ENCODE data around the gene ZCCHC18.
"Not testable (repeated sequence)": the region's sequence is repeated elsewhere in the genome, so short reads cannot be mapped to it uniquely, and the experiment has no call there.

The ZCCHC18 gene

DNA sequence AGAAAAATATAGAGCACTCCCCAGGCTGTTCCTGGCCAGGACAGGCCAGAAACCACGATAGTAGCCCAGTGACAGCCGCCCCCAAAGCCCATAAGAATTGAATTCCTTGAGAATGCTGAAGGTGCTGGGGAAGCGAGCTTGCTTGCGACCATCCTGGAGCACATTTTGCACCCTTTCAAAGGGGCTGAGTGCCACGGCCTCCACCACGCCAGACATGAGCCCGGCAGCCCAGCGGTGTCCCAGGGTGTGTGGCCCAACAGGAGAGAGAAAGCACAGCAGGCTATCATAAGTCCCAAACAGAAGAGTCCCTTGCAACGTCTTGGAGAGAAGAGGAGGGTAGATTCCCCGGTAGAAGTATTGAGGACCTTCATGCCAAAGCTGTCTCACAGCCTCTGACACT lies 7.6 kb upstream of the ZCCHC18 start:
- H3K4me1 ChIP-seq (ENCODE audit: control insufficient read depth, insufficient read depth, low read length), result no peaks in the 10 kb centered on the region
- H3K36me3 ChIP-seq (ENCODE audit: control insufficient read depth in 2 of 2, insufficient read depth in 2 of 2, low read length in 2 of 2), result no peaks in the 10 kb centered on the region
- peaks cover 0 to 10% of the 10 kb centered on the region in 2 donors for H3K27me3 ChIP-seq (ENCODE audit: control insufficient read depth in 1 of 2, insufficient read depth in 2 of 2, low read length in 2 of 2)
- H3K27ac ChIP-seq (ENCODE audit: low read length), result no peak overlapping the region
- H3K4me3 ChIP-seq (ENCODE audit: low read length in 2 of 2), result no peak overlapping the region
- H3K9me3 ChIP-seq (ENCODE audit: control insufficient read depth in 2 of 2, low read length in 2 of 2), result no peaks in the 10 kb centered on the region
- H3K9ac ChIP-seq (ENCODE audit: low read length in 2 of 2), result no peak overlapping the region

DNA sequence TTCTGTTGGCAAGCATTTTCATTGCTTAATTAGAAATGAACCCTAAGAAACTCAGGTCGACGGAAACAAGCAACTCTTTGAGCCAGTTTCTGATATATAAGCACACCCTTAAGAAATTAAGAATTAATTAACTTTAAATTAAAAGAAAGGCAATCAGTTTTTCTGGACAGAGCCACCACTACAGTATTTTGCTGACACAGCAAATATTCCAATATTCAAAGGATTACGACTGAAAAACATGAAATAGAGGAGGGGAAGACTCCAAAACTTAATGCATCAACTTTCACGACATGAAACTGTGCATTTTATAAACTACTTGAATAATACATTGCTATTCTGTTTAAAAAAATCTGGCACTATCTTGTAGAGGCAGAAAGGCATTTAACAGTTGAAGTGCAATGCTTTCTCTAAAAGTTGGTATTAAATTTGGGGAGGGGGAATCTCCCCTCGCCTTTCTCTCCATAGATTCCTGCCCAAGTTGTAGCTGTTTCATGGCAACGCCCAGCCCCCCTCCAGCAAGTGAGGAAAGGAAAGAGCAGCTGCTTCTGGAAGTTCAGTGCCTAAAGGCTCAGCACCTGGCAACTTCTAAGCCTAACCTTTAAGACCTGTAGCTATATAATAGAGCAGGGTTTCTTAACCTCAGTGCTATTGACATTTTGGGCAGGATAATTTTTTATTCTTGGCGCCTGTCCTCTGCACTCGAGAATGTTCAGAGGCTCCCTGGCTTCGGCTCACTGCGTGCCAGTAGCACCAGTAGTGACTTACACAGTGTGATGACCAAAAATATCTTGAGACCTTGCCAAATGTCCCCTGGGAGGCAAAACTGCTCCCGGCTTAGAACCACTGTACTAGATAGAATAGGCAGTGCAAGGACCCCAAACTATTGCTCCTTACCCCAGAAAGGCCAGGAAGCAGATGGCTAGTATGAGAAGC lies 6.7 kb upstream of the ZCCHC18 start:
- Histone ChIP-seq H3K27me3 (ENCODE audit: control insufficient read depth in 1 of 2, insufficient read depth in 2 of 2, low read length in 2 of 2) (peaks cover 0 to 12% of the 10 kb centered on the region in 2 donors), H3K27ac (ENCODE audit: low read length) (no peak overlapping the region), H3K4me1 (ENCODE audit: control insufficient read depth, insufficient read depth, low read length) (no peaks in the 10 kb centered on the region), H3K4me3 (ENCODE audit: low read length in 2 of 2) (no peak overlapping the region), H3K36me3 (ENCODE audit: control insufficient read depth in 2 of 2, insufficient read depth in 2 of 2, low read length in 2 of 2) (no peaks in the 10 kb centered on the region), H3K9me3 (ENCODE audit: control insufficient read depth in 2 of 2, low read length in 2 of 2) (no peaks in the 10 kb centered on the region), H3K9ac (ENCODE audit: low read length in 2 of 2) (no peak overlapping the region)

DNA sequence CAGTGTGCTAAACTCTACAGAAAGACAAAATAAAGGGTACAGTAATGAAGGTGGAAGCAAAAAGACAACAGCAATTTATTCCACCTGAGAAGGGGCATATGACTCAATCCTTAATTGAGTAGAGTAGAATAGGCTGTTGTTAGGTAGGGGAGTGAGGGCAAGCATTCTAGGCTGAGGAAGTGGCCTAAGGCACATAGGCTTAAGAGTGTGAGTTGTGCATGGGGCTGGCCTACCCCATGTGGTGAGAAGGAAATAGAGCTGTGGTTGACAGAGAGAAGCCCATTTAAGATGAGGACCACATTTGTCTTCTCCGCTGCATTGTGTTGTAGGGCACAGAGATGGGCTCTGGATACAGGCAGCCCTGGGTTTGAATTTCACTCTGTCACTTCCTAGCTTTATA lies 3.4 kb upstream of the ZCCHC18 start:
- Histone ChIP-seq H3K9ac (ENCODE audit: low read length in 2 of 2) (no peak overlapping the region), H3K27me3 (ENCODE audit: control insufficient read depth in 1 of 2, insufficient read depth in 2 of 2, low read length in 2 of 2) (peaks cover 0 to 11% of the 10 kb centered on the region in 2 donors), H3K4me1 (ENCODE audit: control insufficient read depth, insufficient read depth, low read length) (peaks cover 2% of the 10 kb centered on the region), H3K4me3 (ENCODE audit: low read length in 2 of 2) (no peak overlapping the region), H3K27ac (ENCODE audit: low read length) (no peak overlapping the region), H3K9me3 (ENCODE audit: control insufficient read depth in 2 of 2, low read length in 2 of 2) (no peaks in the 10 kb centered on the region), H3K36me3 (ENCODE audit: control insufficient read depth in 2 of 2, insufficient read depth in 2 of 2, low read length in 2 of 2) (no peaks in the 10 kb centered on the region)

DNA sequence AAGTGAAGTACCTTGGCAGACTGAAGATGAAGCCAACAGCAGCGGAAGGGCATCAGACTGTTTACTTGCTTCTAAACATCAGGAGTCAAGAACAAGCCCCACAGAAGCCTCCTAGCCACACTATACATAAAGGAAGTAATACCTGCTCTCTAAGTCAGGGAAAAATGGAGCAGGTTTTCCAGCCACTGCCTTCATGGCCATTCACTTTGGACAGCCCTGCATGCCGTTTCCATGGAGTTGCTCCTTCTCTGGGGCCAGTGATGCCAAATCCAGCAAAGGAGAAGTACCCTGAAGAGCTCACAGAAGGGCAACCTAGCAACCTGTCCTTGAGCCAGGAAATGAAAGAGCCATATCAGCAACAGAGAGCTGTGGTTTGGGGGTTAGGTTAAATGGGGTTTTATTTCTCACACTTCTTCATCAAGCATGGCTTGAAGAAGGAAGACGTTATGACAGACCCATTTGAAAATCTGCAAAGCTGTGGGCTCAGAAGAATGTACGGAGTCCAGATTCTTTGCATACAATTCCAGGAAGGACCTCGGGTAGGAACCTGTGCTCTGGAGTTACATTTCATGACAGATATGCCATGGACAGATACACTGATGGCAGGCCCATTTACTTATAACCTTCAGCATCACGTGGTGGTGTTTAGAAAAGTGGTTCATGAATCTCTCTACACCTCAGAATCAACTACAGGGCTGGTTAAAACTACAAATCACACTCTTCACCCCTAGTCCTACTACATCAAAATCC lies 1.7 kb upstream of the ZCCHC18 start:
- not testable (repeated sequence) for H3K27ac ChIP-seq (ENCODE audit: low read length); H3K9me3 ChIP-seq (ENCODE audit: control insufficient read depth in 2 of 2, low read length in 2 of 2); H3K4me3 ChIP-seq (ENCODE audit: low read length in 2 of 2); H3K4me1 ChIP-seq (ENCODE audit: control insufficient read depth, insufficient read depth, low read length); H3K9ac ChIP-seq (ENCODE audit: low read length in 2 of 2); H3K36me3 ChIP-seq (ENCODE audit: control insufficient read depth in 2 of 2, insufficient read depth in 2 of 2, low read length in 2 of 2)
- peaks cover 0 to 16% of the 10 kb centered on the region in 2 donors for H3K27me3 ChIP-seq (ENCODE audit: control insufficient read depth in 1 of 2, insufficient read depth in 2 of 2, low read length in 2 of 2)

DNA sequence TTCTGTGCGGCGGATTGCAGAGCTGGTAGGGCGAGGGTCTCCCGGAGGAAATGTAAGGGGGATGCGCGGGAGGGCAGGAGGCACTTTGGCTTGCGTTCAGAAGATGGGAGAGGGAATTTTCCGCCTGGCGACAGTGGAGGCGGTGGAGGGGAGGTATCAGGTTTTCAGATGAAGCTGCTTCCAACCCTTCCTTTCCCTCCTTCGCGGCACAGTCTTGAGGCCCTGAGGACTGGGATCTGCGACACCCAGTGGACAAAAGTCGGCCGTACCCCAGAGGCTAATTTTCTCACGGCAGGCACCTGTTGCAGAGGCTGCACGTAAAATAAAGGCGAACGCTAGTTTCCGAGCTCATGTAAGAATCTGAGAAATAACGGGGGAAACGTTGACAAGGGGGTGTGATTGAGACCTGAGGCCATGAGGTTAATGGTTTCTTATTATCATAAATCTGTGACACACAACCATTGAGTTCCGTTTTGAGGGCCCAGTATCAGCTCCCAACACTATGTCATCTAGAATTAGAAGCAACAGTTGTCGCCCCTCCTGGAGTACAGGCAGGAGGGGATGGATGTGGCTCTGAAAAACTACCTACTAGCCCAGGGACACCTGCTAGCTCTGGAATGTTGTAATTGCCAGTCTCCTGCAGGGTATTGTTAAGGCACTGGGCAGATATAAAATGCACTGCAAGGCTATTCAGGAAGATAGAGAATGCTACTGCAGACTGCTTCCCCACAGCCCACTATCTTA lies 1.1 kb downstream of the ZCCHC18 start:
- H3K9me3 ChIP-seq (ENCODE audit: control insufficient read depth in 2 of 2, low read length in 2 of 2), result no peaks in the 10 kb centered on the region
- peak overlapping the region in 1 of 2 donors; percentile 48 for H3K9ac ChIP-seq (ENCODE audit: low read length in 2 of 2)
- H3K27ac ChIP-seq (ENCODE audit: low read length), result peak overlapping the region; percentile 67
- H3K27me3 ChIP-seq (ENCODE audit: control insufficient read depth in 1 of 2, insufficient read depth in 2 of 2, low read length in 2 of 2), result peaks cover 0 to 13% of the 10 kb centered on the region in 2 donors
- peak overlapping the region; percentile 63 to 78 for H3K4me3 ChIP-seq (ENCODE audit: low read length in 2 of 2)
- H3K36me3 ChIP-seq (ENCODE audit: control insufficient read depth in 2 of 2, insufficient read depth in 2 of 2, low read length in 2 of 2), result no peaks in the 10 kb centered on the region
- peaks cover 2% of the 10 kb centered on the region for H3K4me1 ChIP-seq (ENCODE audit: control insufficient read depth, insufficient read depth, low read length)

DNA sequence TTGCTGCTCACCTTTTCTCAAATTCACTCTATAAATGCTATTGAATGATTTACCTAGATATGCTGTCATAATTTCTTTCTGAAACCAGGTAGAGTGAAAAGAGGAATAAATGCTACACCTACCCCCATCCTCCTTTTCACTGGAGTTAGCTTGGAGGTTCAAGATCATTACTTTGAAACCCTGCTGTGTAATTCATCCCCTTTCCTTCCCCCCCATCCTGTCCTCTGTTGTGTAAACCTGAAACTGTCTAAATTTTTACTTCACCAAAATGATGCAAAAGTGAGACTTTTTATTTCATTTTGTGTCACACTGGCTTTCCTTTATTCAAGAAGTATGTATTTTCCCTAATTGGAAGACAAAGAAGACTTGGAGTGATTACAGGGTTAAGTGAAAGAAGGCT lies 5.4 kb downstream of the ZCCHC18 start:
- Histone ChIP-seq H3K36me3 (ENCODE audit: control insufficient read depth in 2 of 2, insufficient read depth in 2 of 2, low read length in 2 of 2) (no peaks in the 10 kb centered on the region), H3K4me1 (ENCODE audit: control insufficient read depth, insufficient read depth, low read length) (no peaks in the 10 kb centered on the region), H3K9ac (ENCODE audit: low read length in 2 of 2) (no peak overlapping the region), H3K4me3 (ENCODE audit: low read length in 2 of 2) (no peak overlapping the region), H3K9me3 (ENCODE audit: control insufficient read depth in 2 of 2, low read length in 2 of 2) (no peaks in the 10 kb centered on the region), H3K27me3 (ENCODE audit: control insufficient read depth in 1 of 2, insufficient read depth in 2 of 2, low read length in 2 of 2) (peaks cover 0 to 9% of the 10 kb centered on the region in 2 donors), H3K27ac (ENCODE audit: low read length) (no peak overlapping the region)

DNA sequence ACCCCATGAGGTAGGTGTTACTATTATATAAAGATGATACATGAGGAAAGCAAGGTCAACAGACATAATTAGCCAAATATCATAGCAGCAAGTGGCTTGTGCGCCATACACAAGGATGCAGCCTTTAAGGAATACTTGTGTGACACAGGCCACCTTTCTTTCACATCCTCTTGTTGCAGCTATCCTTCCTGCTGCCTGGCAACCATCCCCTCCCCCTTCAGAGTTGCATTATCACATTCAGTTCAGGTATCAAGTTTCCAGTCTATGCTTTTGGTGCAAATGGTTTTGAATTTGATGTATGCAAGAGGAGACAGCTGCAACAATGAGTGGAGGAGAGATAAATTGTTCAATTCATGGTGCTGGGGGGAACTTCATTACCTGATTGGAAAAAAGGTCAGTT lies 6.4 kb downstream of the ZCCHC18 start:
- no peak overlapping the region for H3K9ac ChIP-seq (ENCODE audit: low read length in 2 of 2)
- H3K27ac ChIP-seq (ENCODE audit: low read length), result no peak overlapping the region

DNA sequence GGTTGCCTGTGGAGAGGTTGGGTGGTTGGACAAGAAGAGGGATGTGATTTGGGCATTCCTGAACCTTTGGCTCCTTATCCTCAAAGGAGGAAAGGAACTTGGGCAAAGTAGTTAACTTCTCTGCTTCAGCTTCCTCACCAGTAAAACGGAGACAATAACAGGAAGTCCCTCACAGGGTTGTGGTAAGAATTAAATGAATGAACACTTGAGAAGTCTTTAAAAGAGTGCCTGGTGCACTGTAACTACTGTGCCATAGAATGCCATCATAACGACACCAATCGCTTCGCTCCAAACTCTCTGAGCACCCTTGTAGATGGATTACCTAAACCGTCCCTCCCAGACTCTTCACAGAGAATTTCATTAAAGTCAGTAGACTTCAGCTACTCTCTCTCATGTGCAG lies 10.5 kb downstream of the ZCCHC18 start:
- Histone ChIP-seq H3K4me1 (ENCODE audit: control insufficient read depth, insufficient read depth, low read length) (no peaks in the 10 kb centered on the region), H3K4me3 (ENCODE audit: low read length in 2 of 2) (no peak overlapping the region), H3K27ac (ENCODE audit: low read length) (no peak overlapping the region), H3K27me3 (ENCODE audit: control insufficient read depth in 1 of 2, insufficient read depth in 2 of 2, low read length in 2 of 2) (no peaks in the 10 kb centered on the region), H3K36me3 (ENCODE audit: control insufficient read depth in 2 of 2, insufficient read depth in 2 of 2, low read length in 2 of 2) (no peaks in the 10 kb centered on the region), H3K9me3 (ENCODE audit: control insufficient read depth in 2 of 2, low read length in 2 of 2) (no peaks in the 10 kb centered on the region), H3K9ac (ENCODE audit: low read length in 2 of 2) (no peak overlapping the region)

More for the DNA sequence above, 6.4 kb downstream of the ZCCHC18 start:
- Histone ChIP-seq H3K9me3 (ENCODE audit: control insufficient read depth in 2 of 2, low read length in 2 of 2) (no peaks in the 10 kb centered on the region), H3K4me3 (ENCODE audit: low read length in 2 of 2) (no peak overlapping the region), H3K36me3 (ENCODE audit: control insufficient read depth in 2 of 2, insufficient read depth in 2 of 2, low read length in 2 of 2) (no peaks in the 10 kb centered on the region), H3K27me3 (ENCODE audit: control insufficient read depth in 1 of 2, insufficient read depth in 2 of 2, low read length in 2 of 2) (peaks cover 0 to 9% of the 10 kb centered on the region in 2 donors), H3K4me1 (ENCODE audit: control insufficient read depth, insufficient read depth, low read length) (no peaks in the 10 kb centered on the region)

DNA sequence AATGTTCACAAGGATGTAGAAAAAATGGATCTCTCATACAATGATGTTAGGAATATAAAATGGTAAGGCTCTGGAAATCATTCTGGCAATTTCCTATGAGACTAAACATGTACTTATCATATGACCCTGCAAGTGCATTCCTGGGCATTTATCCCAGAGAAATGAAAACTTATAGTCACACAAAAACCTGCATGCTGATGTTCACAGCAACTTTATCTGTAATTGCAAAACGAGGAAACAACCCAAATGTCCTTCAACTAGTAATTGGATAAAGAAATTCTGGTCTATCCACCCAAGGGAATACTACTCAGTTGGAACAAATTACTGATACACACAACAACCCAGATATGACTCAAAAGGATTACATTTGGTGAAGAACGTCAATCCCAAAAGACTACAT lies 14.5 kb downstream of the ZCCHC18 start:
- Histone ChIP-seq H3K9ac (ENCODE audit: low read length in 2 of 2) (no peak overlapping the region), H3K27me3 (ENCODE audit: control insufficient read depth in 1 of 2, insufficient read depth in 2 of 2, low read length in 2 of 2) (peaks cover 0 to 4% of the 10 kb centered on the region in 2 donors), H3K36me3 (ENCODE audit: control insufficient read depth in 2 of 2, insufficient read depth in 2 of 2, low read length in 2 of 2) (peaks cover 0 to 6% of the 10 kb centered on the region in 2 donors), H3K4me3 (ENCODE audit: low read length in 2 of 2) (no peak overlapping the region), H3K9me3 (ENCODE audit: control insufficient read depth in 2 of 2, low read length in 2 of 2) (no peaks in the 10 kb centered on the region), H3K27ac (ENCODE audit: low read length) (no peak overlapping the region), H3K4me1 (ENCODE audit: control insufficient read depth, insufficient read depth, low read length) (no peaks in the 10 kb centered on the region)

DNA sequence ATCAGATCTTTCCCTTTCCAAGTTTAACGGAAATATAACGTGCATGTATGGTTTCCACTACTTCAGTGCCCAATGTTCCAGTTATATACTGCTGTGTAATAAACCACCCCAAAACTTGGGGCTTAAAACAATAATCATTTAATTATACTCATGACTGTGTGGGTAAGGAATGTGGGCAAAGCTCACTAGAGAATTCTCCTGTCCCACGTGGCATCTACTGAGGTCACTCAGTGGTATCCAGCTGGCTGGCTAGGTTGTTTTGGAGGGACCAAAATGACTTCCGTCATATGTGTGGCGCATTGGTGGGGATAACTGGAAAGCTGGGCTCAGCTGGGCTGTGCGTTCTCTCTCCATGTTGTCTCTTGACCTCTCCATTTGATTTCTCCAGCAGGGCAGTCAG lies 18.5 kb downstream of the ZCCHC18 start:
- H3K4me3 ChIP-seq (ENCODE audit: low read length in 2 of 2), result no peak overlapping the region
- no peaks in the 10 kb centered on the region for H3K4me1 ChIP-seq (ENCODE audit: control insufficient read depth, insufficient read depth, low read length)
- H3K36me3 ChIP-seq (ENCODE audit: control insufficient read depth in 2 of 2, insufficient read depth in 2 of 2, low read length in 2 of 2), result peaks cover 0 to 6% of the 10 kb centered on the region in 2 donors
- peaks cover 0 to 16% of the 10 kb centered on the region in 2 donors for H3K27me3 ChIP-seq (ENCODE audit: control insufficient read depth in 1 of 2, insufficient read depth in 2 of 2, low read length in 2 of 2)
- H3K9me3 ChIP-seq (ENCODE audit: control insufficient read depth in 2 of 2, low read length in 2 of 2), result no peaks in the 10 kb centered on the region
- no peak overlapping the region for H3K9ac ChIP-seq (ENCODE audit: low read length in 2 of 2)
- H3K27ac ChIP-seq (ENCODE audit: low read length), result no peak overlapping the region

All from stomach smooth muscle (tissue), 2 donors.